Esophagus squamous epithelium (tissue), 5 donors: ENCODE results near the gene BAZ2B. TPM values are rescaled to one million over a fixed set of nuclear protein-coding genes. Genes with fewer than 3 reads are reported as not detected.

ENCODE experiments used
- DNase-seq: peaks from one replicate; lab custom pipeline; 2025; lab: John Stamatoyannopoulos, UW
- H3K27ac ChIP-seq, 4 donors: fragments of 200-600 bp; sonication (generic); one replicate each; pipeline ENCODE4 v1.5.1; 2016 to 2019; ENCODE audit warnings: mild to moderate bottlenecking in 1 of 4
- H3K27me3 ChIP-seq, 4 donors: fragments of 200-600 bp; sonication (generic); 1 replicate in 3 of 4; 2 replicates in 1 of 4; pipeline versions ENCODE4 v1.5.1 to v1.6.0; 2017 to 2021; ENCODE audit warnings: antibody characterized with exemption in 1 of 4
- H3K36me3 ChIP-seq, 3 donors: fragments of 200-600 bp; sonication (generic); one replicate each; pipeline ENCODE4 v1.5.1; 2016 to 2019
- H3K4me1 ChIP-seq, 3 donors: fragments of 200-600 bp; sonication (generic); one replicate each; pipeline ENCODE4 v1.5.1; 2017 to 2019
- H3K4me3 ChIP-seq, 4 donors: fragments of 200-600 bp; sonication (generic); 1 replicate in 3 of 4; 2 replicates in 1 of 4; pipeline ENCODE4 v1.5.1; 2016 to 2019; ENCODE audit warnings: mild to moderate bottlenecking in 2 of 4, moderate library complexity in 1 of 4
- H3K9me3 ChIP-seq, 3 donors: fragments of 200-600 bp; sonication (generic); one replicate each; pipeline ENCODE4 v1.5.1; 2016 to 2019
- POLR2A ChIP-seq, 4 donors: fragments of 450-650 bp; IDR thresholded peaks; one replicate each; pipeline ENCODE4 v1.6.1; 2017; ENCODE audit warnings: antibody characterized with exemption in 4 of 4, mild to moderate bottlenecking in 4 of 4, moderate library complexity in 3 of 4
- WGBS, 2 donors: methylation state at CpG; one replicate each; pipeline ENCODE4 v1.1.5; 2018; 5-methylcytosine and 5-hydroxymethylcytosine counted together
- intact Hi-C: fragments of 100-400 bp; cut with DNase I; formaldehyde crosslinking; loops from one replicate; pipeline ENCODE4 v1.15.0; 2022
- total RNA-seq, 4 donors: library from RNA; depleted of rRNA; stranded (reverse); fragments of >200 nt; gene quantifications; one replicate each; pipeline ENCODE4 v1.1.0, GENCODE V29; 2016
- TF ChIP-seq, protein P1 (sequence below), 6 experiments: fragments of 450-650 bp in 4 of 6; fragments of 200-600 bp in 2 of 6; sonication (generic) in 2 of 6; IDR thresholded peaks; one replicate each; pipeline ENCODE4 v1.5.1; 2016 to 2019; ENCODE audit warnings: antibody characterized with exemption in 6 of 6, mild to moderate bottlenecking in 4 of 6, moderate library complexity in 4 of 6
- donor health status: DM: yes; HTN: yes; CAD: no.

The BAZ2B gene
- total RNA-seq, 4 donors from 2014 or later: 41.6 to 94.6 (median 54.1) TPM

DNA sequence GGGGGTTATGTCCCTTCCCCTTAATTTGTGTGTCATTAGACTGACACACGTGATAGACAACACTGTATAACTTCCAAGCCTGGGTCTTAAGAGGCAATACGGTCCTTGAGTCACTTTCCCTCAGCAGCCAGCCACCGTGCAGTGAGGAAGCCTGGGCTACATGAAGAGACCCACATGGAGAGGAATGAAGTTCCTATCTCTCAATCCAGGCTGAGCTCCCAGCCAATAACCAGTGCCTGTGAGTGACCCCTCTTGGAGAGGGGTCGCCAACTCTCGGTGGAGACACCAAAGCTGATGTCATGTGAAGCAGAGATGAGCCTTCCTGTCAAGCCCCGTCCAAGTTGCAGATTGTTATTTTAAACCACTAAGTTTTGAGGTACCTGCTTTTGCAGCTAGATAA lies 324.2 kb downstream of the BAZ2B start:
- Histone ChIP-seq H3K4me1 (peaks cover 0 to 17% (median 4%) of the 10 kb centered on the region in 3 donors), H3K27ac (no peak overlapping the region), H3K4me3 (no peak overlapping the region), H3K9me3 (no peaks in the 10 kb centered on the region), H3K27me3 (no peaks in the 10 kb centered on the region), H3K36me3 (no peaks in the 10 kb centered on the region)
- 75 to 76% methylated on average over 2 to 4 of the region's 6 CpGs for WGBS, 2 donors
- TF ChIP-seq, protein P1, sequence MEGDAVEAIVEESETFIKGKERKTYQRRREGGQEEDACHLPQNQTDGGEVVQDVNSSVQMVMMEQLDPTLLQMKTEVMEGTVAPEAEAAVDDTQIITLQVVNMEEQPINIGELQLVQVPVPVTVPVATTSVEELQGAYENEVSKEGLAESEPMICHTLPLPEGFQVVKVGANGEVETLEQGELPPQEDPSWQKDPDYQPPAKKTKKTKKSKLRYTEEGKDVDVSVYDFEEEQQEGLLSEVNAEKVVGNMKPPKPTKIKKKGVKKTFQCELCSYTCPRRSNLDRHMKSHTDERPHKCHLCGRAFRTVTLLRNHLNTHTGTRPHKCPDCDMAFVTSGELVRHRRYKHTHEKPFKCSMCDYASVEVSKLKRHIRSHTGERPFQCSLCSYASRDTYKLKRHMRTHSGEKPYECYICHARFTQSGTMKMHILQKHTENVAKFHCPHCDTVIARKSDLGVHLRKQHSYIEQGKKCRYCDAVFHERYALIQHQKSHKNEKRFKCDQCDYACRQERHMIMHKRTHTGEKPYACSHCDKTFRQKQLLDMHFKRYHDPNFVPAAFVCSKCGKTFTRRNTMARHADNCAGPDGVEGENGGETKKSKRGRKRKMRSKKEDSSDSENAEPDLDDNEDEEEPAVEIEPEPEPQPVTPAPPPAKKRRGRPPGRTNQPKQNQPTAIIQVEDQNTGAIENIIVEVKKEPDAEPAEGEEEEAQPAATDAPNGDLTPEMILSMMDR (IDR thresholded peaks at IDR 0.05): no peak
- no peak for TF ChIP-seq POLR2A (IDR thresholded peaks at IDR 0.05)
- intact Hi-C loops: no loop called here
- DNase-seq: no peak

DNA sequence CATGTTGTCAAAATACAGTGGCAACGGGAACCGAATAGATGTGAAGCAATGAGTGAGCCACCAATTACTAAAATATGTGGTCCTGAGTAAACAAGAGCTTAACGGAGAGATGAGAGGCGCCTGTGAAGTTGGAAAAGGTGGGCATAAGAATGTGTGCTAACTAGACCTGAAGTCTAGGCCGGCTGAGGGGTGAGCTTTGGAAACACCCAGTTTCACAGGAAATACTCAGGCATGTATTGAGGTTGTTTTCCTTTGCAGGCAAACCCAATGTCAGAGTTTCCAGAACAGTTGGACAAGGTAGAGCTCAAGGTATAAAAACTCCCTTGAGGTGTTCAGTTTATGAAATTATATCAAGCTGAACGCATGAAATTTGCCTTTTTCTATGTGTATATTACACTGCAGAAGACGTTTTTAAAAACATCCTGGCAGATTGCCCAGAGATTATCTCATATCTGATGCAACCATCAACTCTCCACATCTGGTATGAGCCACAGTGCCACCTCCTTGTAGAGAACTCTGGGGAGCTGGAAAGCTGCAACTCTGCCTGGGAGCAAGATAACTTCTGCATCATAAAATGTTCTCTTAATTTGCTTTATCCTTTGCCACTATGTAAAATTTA lies 325.9 kb downstream of the BAZ2B start:
- intact Hi-C loops: no loop called here
- WGBS, 2 donors: 48 to 56% methylated on average over 7 of the region's 7 CpGs
- H3K4me3 ChIP-seq: no peak overlapping the region
- TF ChIP-seq POLR2A (IDR thresholded peaks at IDR 0.05): no peak
- TF ChIP-seq, protein P1 (IDR thresholded peaks at IDR 0.05): no peak
- no peaks in the 10 kb centered on the region for H3K27me3 ChIP-seq
- DNase-seq: no peak
- peaks cover 5 to 23% (median 6%) of the 10 kb centered on the region in 3 donors for H3K4me1 ChIP-seq
- no peak overlapping the region for H3K27ac ChIP-seq
- no peaks in the 10 kb centered on the region for H3K36me3 ChIP-seq
- no peaks in the 10 kb centered on the region for H3K9me3 ChIP-seq

DNA sequence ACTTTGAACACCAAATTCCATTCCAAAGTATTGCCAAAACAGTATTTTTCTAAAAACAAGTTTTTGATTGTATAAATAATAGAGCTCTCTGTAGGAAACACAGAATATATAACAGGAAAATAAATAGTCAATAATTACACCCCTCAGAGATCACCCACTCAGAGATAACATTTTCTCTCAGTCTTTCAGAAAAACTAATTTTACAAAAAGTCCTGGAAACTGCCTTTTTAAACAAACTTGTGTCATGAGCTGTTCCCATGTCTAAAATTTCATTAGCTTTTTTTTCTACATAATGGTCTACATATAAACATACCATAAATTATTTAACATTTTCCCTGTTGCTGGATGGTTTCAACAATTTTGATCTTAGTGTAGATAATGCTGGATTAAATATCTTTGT lies 328.6 kb downstream of the BAZ2B start:
- Histone ChIP-seq H3K27me3 (no peaks in the 10 kb centered on the region), H3K36me3 (peaks cover 0 to 2% (median 0%) of the 10 kb centered on the region in 3 donors), H3K27ac (peak overlapping the region in 1 of 4 donors; percentile 95), H3K4me3 (no peak overlapping the region), H3K4me1 (peaks cover 6 to 32% (median 10%) of the 10 kb centered on the region in 3 donors), H3K9me3 (no peaks in the 10 kb centered on the region)
- TF ChIP-seq, protein P1 (IDR thresholded peaks at IDR 0.05): no peak
- TF ChIP-seq POLR2A (IDR thresholded peaks at IDR 0.05): no peak
- intact Hi-C loops: no loop called here
- DNase-seq: no peak

DNA sequence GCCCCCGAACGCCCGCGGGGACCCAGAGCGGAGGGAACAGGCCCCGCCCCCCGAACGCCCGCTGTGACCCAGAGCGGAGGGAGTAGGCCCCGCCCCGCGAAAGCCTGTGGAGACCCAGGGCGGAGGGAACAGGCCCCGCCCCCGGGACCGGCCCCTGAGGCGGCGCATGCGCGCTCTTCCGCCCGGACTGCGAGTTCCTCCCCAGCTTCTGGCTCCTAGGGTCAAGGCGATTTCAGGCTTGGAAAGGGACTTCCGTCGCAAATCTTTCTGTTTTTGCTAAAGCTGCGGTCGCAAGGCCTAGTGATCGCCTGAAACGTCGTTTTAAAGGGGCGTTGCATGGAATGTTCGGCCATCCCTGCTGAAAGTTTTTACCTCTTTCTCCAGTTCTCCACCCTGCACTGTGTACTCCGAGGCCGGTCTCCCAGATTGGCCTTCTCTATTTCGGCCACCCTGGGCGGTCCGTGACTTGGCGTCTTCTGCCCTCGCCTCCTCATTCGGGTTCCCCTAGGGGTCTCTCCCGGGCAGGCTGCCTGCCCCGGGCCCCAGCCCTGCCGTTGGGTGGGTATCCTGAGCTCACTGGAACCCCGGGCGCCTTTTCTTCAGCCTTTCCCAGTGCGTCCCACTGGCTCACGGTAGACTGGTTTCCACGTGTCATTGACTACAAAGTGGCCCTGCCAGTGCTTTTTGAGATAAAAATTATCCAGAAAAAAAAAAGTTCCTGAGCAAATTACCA lies 329.5 kb downstream of the BAZ2B start:
- 0% methylated on average over 27 to 31 of the region's 50 CpGs for WGBS, 2 donors
- intact Hi-C loops: no loop called here
- peak overlapping the region; percentile 75 to 95 (median 90) for H3K4me3 ChIP-seq

More for the DNA sequence above, 329.5 kb downstream of the BAZ2B start:
- TF ChIP-seq, protein P1 (IDR thresholded peaks at IDR 0.05): no peak
- peak in 2 of 4 donors; percentile 30 to 65 for TF ChIP-seq POLR2A (IDR thresholded peaks at IDR 0.05)
- no peaks in the 10 kb centered on the region for H3K9me3 ChIP-seq
- DNase-seq: peak; percentile 94
- peak overlapping the region; percentile 89 to 96 (median 92) for H3K27ac ChIP-seq
- peaks cover 6 to 32% (median 10%) of the 10 kb centered on the region in 3 donors for H3K4me1 ChIP-seq
- H3K36me3 ChIP-seq: peaks cover 0 to 9% (median 0%) of the 10 kb centered on the region in 3 donors
- H3K27me3 ChIP-seq: no peaks in the 10 kb centered on the region
